ENCODE results near the gene C11orf97.
"Not testable (repeated sequence)": the region's sequence is repeated elsewhere in the genome, so short reads cannot be mapped to it uniquely, and the experiment has no call there.

The C11orf97 gene

GRCh38 chr11:94511932-94512781, at the start of gene C11orf97:
TSS of gene C11orf97 (plus strand) at chr11:94512461. CDS start at chr11:94512529, 68 bp downstream.
- peak; percentile 21 to 27 for DNase-seq (ENCODE audit: low read depth in 2 of 2)

GRCh38 chr11:94469416-94469815, 42.8 kb upstream of the C11orf97 start:
- no peak for DNase-seq (ENCODE audit: low read depth in 2 of 2)

- DNase-seq (ENCODE audit: low read depth in 2 of 2), result no peak
These were observed 39.1 kb upstream of the C11orf97 start for GRCh38 chr11:94472916-94473799.

GRCh38 chr11:94477624-94478023, 34.6 kb upstream of the C11orf97 start:
- no peak for DNase-seq (ENCODE audit: low read depth in 2 of 2)

GRCh38 chr11:94481342-94481741, 30.9 kb upstream of the C11orf97 start:
- DNase-seq (ENCODE audit: low read depth in 2 of 2), result no peak

GRCh38 chr11:94486068-94486467, 26.2 kb upstream of the C11orf97 start:
- DNase-seq (ENCODE audit: low read depth in 2 of 2), result no peak

- DNase-seq (ENCODE audit: low read depth in 2 of 2), result peak; percentile 90
These were observed 18.8 kb upstream of the C11orf97 start, which contains the start of the genes ANKRD49 and MRE11 for GRCh38 chr11:94493281-94494125. TSS of gene ANKRD49 (plus strand) at chr11:94493984. CDS start at chr11:94496694, 2,710 bp downstream. TSS of gene MRE11 (minus strand) at chr11:94493844. CDS start at chr11:94492801, 1,043 bp downstream.

- no peak for DNase-seq (ENCODE audit: low read depth in 2 of 2)
These were observed 18.1 kb upstream of the C11orf97 start for GRCh38 chr11:94494126-94494680.

GRCh38 chr11:94500181-94500580, 12.1 kb upstream of the C11orf97 start:
- no peak for DNase-seq (ENCODE audit: low read depth in 2 of 2)

- no peak for DNase-seq (ENCODE audit: low read depth in 2 of 2)
These were observed 10.7 kb upstream of the C11orf97 start for GRCh38 chr11:94501522-94501921.

- DNase-seq (ENCODE audit: low read depth in 2 of 2), result no peak
These were observed 7.5 kb upstream of the C11orf97 start for GRCh38 chr11:94504689-94505293.

- DNase-seq (ENCODE audit: low read depth in 2 of 2), result not testable (repeated sequence)
These were observed 5.7 kb upstream of the C11orf97 start for GRCh38 chr11:94506513-94506912.

- no peak for DNase-seq (ENCODE audit: low read depth in 2 of 2)
These were observed 4.8 kb upstream of the C11orf97 start for GRCh38 chr11:94507485-94507884.

GRCh38 chr11:94513091-94513490, 830 bp downstream of the C11orf97 start:
- DNase-seq (ENCODE audit: low read depth in 2 of 2), result no peak

GRCh38 chr11:94515398-94515797, 3.1 kb downstream of the C11orf97 start:
- DNase-seq (ENCODE audit: low read depth in 2 of 2), result no peak

GRCh38 chr11:94516725-94517124, 4.5 kb downstream of the C11orf97 start:
- no peak for DNase-seq (ENCODE audit: low read depth in 2 of 2)

- DNase-seq (ENCODE audit: low read depth in 2 of 2), result no peak
These were observed 6.0 kb downstream of the C11orf97 start for GRCh38 chr11:94518300-94518699.

- DNase-seq (ENCODE audit: low read depth in 2 of 2), result no peak
These were observed 7.3 kb downstream of the C11orf97 start for GRCh38 chr11:94519478-94520084.

GRCh38 chr11:94521684-94522083, 9.4 kb downstream of the C11orf97 start:
- DNase-seq (ENCODE audit: low read depth in 2 of 2), result no peak

GRCh38 chr11:94524341-94524740, 12.1 kb downstream of the C11orf97 start:
- no peak for DNase-seq (ENCODE audit: low read depth in 2 of 2)
